T47D (cell line): ENCODE measurements around the gene ORM1.

ENCODE experiments used
- DNase-seq, 2 experiments: peaks; one replicate each; pipeline versions ENCODE4 v3.0.0 to v3.0.0-alpha.2; 2011 to 2012; ENCODE audit warnings: low read depth in 1 of 2, low spot score in 1 of 2
- JUND ChIP-seq: IDR thresholded peaks from 2 replicates; pipeline ENCODE4 v1.6.1; 2012; ENCODE audit warnings: low read depth
- in situ Hi-C: cut with HindIII; loops from 2 replicates; pipeline ENCODE4 v1.10.0; 2016; ENCODE audit warnings: low sequenced_read_pairs, low pct_unique_long_range_greater_than_20kb

Gene ORM1

GRCh38 chr9:114290561-114290986 lies 32.3 kb upstream of the ORM1 start:
- in situ Hi-C loops = no loop called here
- TF ChIP-seq JUND = no peak
- no peak for DNase-seq

GRCh38 chr9:114291064-114291474 lies 31.8 kb upstream of the ORM1 start:
- peak; percentile 72 to 78 for DNase-seq
- TF ChIP-seq JUND = no peak
- in situ Hi-C loops = no loop called here

GRCh38 chr9:114291886-114292590 lies 30.9 kb upstream of the ORM1 start:
- in situ Hi-C loops = no loop called here
- no peak for TF ChIP-seq JUND
- DNase-seq = no peak

GRCh38 chr9:114294664-114295063 lies 28.2 kb upstream of the ORM1 start:
- in situ Hi-C loops = no loop called here
- no peak for TF ChIP-seq JUND
- DNase-seq = no peak

GRCh38 chr9:114296338-114296737 lies 26.6 kb upstream of the ORM1 start:
- no peak for TF ChIP-seq JUND
- no peak for DNase-seq
- in situ Hi-C loops = no loop called here

GRCh38 chr9:114299286-114300152 lies 23.4 kb upstream of the ORM1 start:
- no peak for TF ChIP-seq JUND
- in situ Hi-C loops = no loop called here
- DNase-seq = peak in 1 of 2 experiments; percentile 50

- in situ Hi-C loops = no loop called here
- TF ChIP-seq JUND = no peak
- no peak for DNase-seq
These were observed 22.6 kb upstream of the ORM1 start for GRCh38 chr9:114300153-114300845.

GRCh38 chr9:114300846-114301797 lies 21.8 kb upstream of the ORM1 start:
- in situ Hi-C loops = no loop called here
- no peak for TF ChIP-seq JUND
- DNase-seq = no peak

GRCh38 chr9:114301798-114302565 lies 20.9 kb upstream of the ORM1 start:
- no peak for TF ChIP-seq JUND
- in situ Hi-C loops = no loop called here
- DNase-seq = no peak

- no peak for TF ChIP-seq JUND
- in situ Hi-C loops = no loop called here
- DNase-seq = no peak
These were observed 20.2 kb upstream of the ORM1 start for GRCh38 chr9:114302727-114303126.

GRCh38 chr9:114303571-114303970 lies 19.3 kb upstream of the ORM1 start:
- DNase-seq = no peak
- in situ Hi-C loops = no loop called here
- no peak for TF ChIP-seq JUND
